Endothelial cell of umbilical vein (primary cell): ENCODE data around the gene RILPL2. TPM values are rescaled to one million over a fixed set of nuclear protein-coding genes. Genes with fewer than 3 reads are reported as not detected.

Experiments used
- BruUV-seq: library from RNA; stranded (reverse); fragments of 400-500 nt; replicated peaks from 2 replicates; lab custom pipeline; 2021; lab: Mats Ljungman, UMichigan
- CTCF ChIA-PET: fragments of 300-600, 350-600 bp; sonication (Branson Sonifier 250); formaldehyde crosslinking; loops from one replicate; lab custom pipeline; 2021; ENCODE audit warnings: antibody characterized with exemption, inconsistent platforms; lab: Charles Lee
- POLR2A ChIA-PET: fragments of 300-600, 350-600 bp; sonication (Branson Sonifier 250); formaldehyde crosslinking; loops from one replicate; lab custom pipeline; 2021; ENCODE audit warnings: antibody characterized with exemption, inconsistent platforms; lab: Charles Lee
- DNase-seq: peaks from one replicate; pipeline ENCODE4 v3.0.0-alpha.2; 2011; ENCODE audit warnings: low read depth, low spot score
- FAIRE-seq: peaks from 2 replicates; lab custom pipeline; 2011; peaks lifted over from hg19 to GRCh38; lab: Jason Lieb, UNC
- H2AFZ ChIP-seq: 2 replicates; pipeline ENCODE4 v1.6.0; 2012; ENCODE audit warnings: low read depth, low read length, control low read depth, inconsistent platforms
- H3K27ac ChIP-seq: 2 replicates; pipeline ENCODE4 v1.5.1; 2011; ENCODE audit warnings: low read depth, mild to moderate bottlenecking, control low read depth, low read length, moderate library complexity; ENCODE audit not compliant: insufficient read depth
- H3K27me3 ChIP-seq, 2 experiments: 2 replicates each; pipeline versions ENCODE4 v1.6.0 to v1.6.1; 2011; ENCODE audit warnings: low read length in 2 of 2, mixed read lengths in 1 of 2; ENCODE audit not compliant: control insufficient read depth in 2 of 2, insufficient read depth in 2 of 2
- H3K36me3 ChIP-seq, 2 experiments: 2 replicates in 1 of 2; 3 replicates in 1 of 2; pipeline ENCODE4 v1.5.1; 2011; ENCODE audit warnings: low read length in 2 of 2, mild to moderate bottlenecking in 1 of 2, moderate library complexity in 1 of 2; ENCODE audit not compliant: control insufficient read depth in 2 of 2, insufficient read depth in 2 of 2; ENCODE audit errors: extremely low read depth in 1 of 2
- H3K4me1 ChIP-seq: 3 replicates; pipeline ENCODE4 v1.5.1; 2011; ENCODE audit warnings: mild to moderate bottlenecking, low read length; ENCODE audit not compliant: control insufficient read depth, insufficient read depth; ENCODE audit errors: extremely low read depth
- H3K4me2 ChIP-seq: 2 replicates; pipeline ENCODE4 v1.6.1; 2011; ENCODE audit warnings: low read length, control low read depth, mixed read lengths; ENCODE audit not compliant: insufficient read depth
- H3K4me3 ChIP-seq, 3 experiments: fragments of 200-600 bp in 1 of 3; sonication (generic), shearing (Covaris generic) in 1 of 3; replicated peaks in 1 of 3; 2 replicates each; pipeline ENCODE4 v1.5.1; 2011 to 2016; ENCODE audit warnings: control low read depth in 3 of 3, low read length in 3 of 3, mild to moderate bottlenecking in 2 of 3, inconsistent platforms in 1 of 3, low read depth in 1 of 3, moderate library complexity in 1 of 3; ENCODE audit not compliant: insufficient read depth in 1 of 3
- H3K79me2 ChIP-seq: 2 replicates; pipeline ENCODE4 v1.6.0; 2012; ENCODE audit warnings: low read length, inconsistent platforms; ENCODE audit not compliant: control insufficient read depth, insufficient read depth
- H3K9ac ChIP-seq: replicated peaks from 2 replicates; pipeline ENCODE3; 2011; ENCODE audit warnings: low read length, control low read depth; ENCODE audit not compliant: insufficient read depth; ENCODE audit errors: extremely low read depth
- H3K9me1 ChIP-seq: replicated peaks from 3 replicates; pipeline ENCODE4 v1.6.0; 2011; ENCODE audit warnings: mild to moderate bottlenecking, low read length; ENCODE audit not compliant: control insufficient read depth, insufficient read depth; ENCODE audit errors: extremely low read depth
- H3K9me3 ChIP-seq: replicated peaks from 2 replicates; pipeline ENCODE4 v1.5.1; 2012; ENCODE audit warnings: low read length, inconsistent platforms; ENCODE audit not compliant: control insufficient read depth, insufficient read depth
- H4K20me1 ChIP-seq: replicated peaks from 2 replicates; pipeline ENCODE3; 2011; ENCODE audit warnings: mild to moderate bottlenecking, low read length; ENCODE audit not compliant: control insufficient read depth, insufficient read depth; ENCODE audit errors: extremely low read depth
- EZH2 ChIP-seq: IDR thresholded peaks from 2 replicates; pipeline ENCODE4 v1.6.1; 2012; ENCODE audit warnings: borderline replicate concordance, low read depth, mild to moderate bottlenecking, moderate library complexity, low read length, inconsistent platforms; ENCODE audit not compliant: severe bottlenecking
- FOS ChIP-seq: IDR thresholded peaks from 2 replicates; pipeline ENCODE4 v1.6.1; 2011; ENCODE audit warnings: mild to moderate bottlenecking, low read length, moderate library complexity, borderline replicate concordance; ENCODE audit not compliant: insufficient read depth
- GATA2 ChIP-seq: IDR thresholded peaks from 2 replicates; pipeline ENCODE4 v1.7.0; 2011; ENCODE audit warnings: low read depth, mild to moderate bottlenecking, moderate library complexity, mixed read lengths, low read length; ENCODE audit not compliant: insufficient read length, insufficient read depth
- JUN ChIP-seq: IDR thresholded peaks from 2 replicates; pipeline ENCODE4 v1.6.1; 2011; ENCODE audit warnings: borderline replicate concordance, low read depth; ENCODE audit not compliant: insufficient read length, insufficient read depth
- MYC ChIP-seq: IDR thresholded peaks from one replicate; pipeline ENCODE4 v1.6.1; 2011; ENCODE audit warnings: mild to moderate bottlenecking, low read depth, low read length
- POLR2A ChIP-seq: IDR thresholded peaks from 2 replicates; pipeline ENCODE4 v1.6.1; 2012; ENCODE audit warnings: low read depth, mild to moderate bottlenecking, control low read depth, low read length
- POLR2AphosphoS5 ChIP-seq: IDR thresholded peaks from 2 replicates; pipeline ENCODE4 v1.6.1; 2012; ENCODE audit warnings: low read depth, mild to moderate bottlenecking, control low read depth, low read length, moderate library complexity; ENCODE audit not compliant: insufficient read depth
- dilution Hi-C: fragments of 300-500 bp; cut with MboI; formaldehyde crosslinking; loops from one replicate; pipeline ENCODE4 v1.15.0; 2019; ENCODE audit warnings: low sequenced_read_pairs; ENCODE audit not compliant: extremely low pct_ligation_motif_present
- intact Hi-C: fragments of 100-400 bp; cut with micrococcal nuclease; formaldehyde crosslinking; loops from one replicate; pipeline ENCODE4 v1.10.0; 2022
- polyA plus RNA-seq, 4 experiments: library from polyadenylated mRNA; depleted of rRNA in 3 of 4; stranded (reverse) in 3 of 4; unstranded in 1 of 4; fragments of >200 nt; gene quantifications; 2 replicates each; pipeline versions ENCODE4 v1.2.1 to v1.2.3, GENCODE V29; 2011 to 2012; ENCODE audit warnings: missing spikeins in 1 of 4
- total RNA-seq: library from RNA; stranded (reverse); gene quantifications from 2 replicates; pipeline ENCODE4 v1.2.3, GENCODE V29; 2021
- TF ChIP-seq, protein P1 (sequence below), 2 donors: IDR thresholded peaks; 1 replicate in 1 of 2; 2 replicates in 1 of 2; pipeline ENCODE4 v1.5.1; 2011; ENCODE audit warnings: low read length in 2 of 2, mild to moderate bottlenecking in 2 of 2, moderate library complexity in 2 of 2, control low read depth in 1 of 2, inconsistent platforms in 1 of 2, low read depth in 1 of 2; ENCODE audit not compliant: insufficient read depth in 1 of 2; ENCODE audit errors: extremely low read depth in 1 of 2
- TF ChIP-seq, protein P2 (sequence below): IDR thresholded peaks from 2 replicates; pipeline ENCODE4 v1.6.1; 2011; ENCODE audit not compliant: insufficient read depth, insufficient read length

Gene RILPL2
- total and polyA plus RNA-seq, 2 donors (not counting 3 experiments of a cell fraction or from before 2014, with no cell fraction given) = 3.3 to 4.6 TPM

DNA sequence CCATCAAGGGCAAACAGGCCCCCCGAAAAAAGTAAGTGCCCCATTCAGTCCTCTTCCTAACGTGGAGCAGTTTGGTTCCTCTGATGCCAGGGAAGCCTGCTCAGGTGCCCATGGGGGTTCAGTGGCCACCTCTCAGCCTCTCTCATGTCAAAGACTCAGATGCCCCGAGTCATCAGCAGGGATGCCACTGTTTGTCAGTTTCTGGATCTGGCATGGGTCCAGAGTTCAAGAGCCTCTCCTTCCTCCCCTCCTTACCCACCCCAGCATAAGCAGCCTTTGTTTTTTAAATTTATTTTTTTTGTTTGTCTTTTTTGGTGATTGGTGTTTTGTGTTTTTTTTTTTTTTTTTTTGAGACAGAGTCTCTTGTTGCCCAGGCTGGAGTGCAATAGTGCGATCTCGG lies 41.2 kb downstream of the RILPL2 start:
- peaks cover 31% of the 10 kb centered on the region for H3K4me1 ChIP-seq
- no peaks in the 10 kb centered on the region for H4K20me1 ChIP-seq

DNA sequence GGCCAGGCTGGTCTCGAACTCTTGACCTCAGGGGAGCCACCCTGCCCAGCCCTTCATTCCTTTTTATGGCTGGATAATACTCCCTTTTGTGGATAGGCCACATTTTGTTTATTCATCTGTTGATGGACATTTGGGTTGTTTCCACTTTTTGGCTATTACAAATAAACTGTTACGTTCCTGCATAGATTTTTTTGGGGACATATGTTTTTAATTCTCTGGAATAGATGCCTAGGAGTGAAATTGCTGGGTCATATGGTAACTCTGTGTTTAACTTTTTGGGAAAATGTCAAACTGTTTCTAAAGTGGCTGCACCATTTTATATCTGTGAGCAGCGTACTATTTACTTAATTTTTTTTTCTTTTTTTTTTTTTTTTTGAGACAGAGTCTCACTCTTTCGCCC lies 42.7 kb downstream of the RILPL2 start:
- DNase-seq = no peak
- Histone ChIP-seq H4K20me1 (no peaks in the 10 kb centered on the region), H3K4me2 (no peak overlapping the region), H3K4me1 (peaks cover 30% of the 10 kb centered on the region), H3K4me3 (no peak overlapping the region), H3K9ac (no peak overlapping the region), H3K36me3 (peaks cover 22 to 35% of the 10 kb centered on the region in 2 experiments), H3K9me3 (no peaks in the 10 kb centered on the region), H2AFZ (no peak overlapping the region), H3K27me3 (no peaks in the 10 kb centered on the region), H3K27ac (no peak overlapping the region), H3K9me1 (no peaks in the 10 kb centered on the region), H3K79me2 (peaks cover 79% of the 10 kb centered on the region)
- BruUV-seq = no TSS peak
- POLR2A ChIA-PET = interaction anchor here (0.6 kb wide), 1 partner anchor 65 kb away, joined by 3 read pairs; no protein-coding TSS in a partner anchor
- TF ChIP-seq, protein P1, sequence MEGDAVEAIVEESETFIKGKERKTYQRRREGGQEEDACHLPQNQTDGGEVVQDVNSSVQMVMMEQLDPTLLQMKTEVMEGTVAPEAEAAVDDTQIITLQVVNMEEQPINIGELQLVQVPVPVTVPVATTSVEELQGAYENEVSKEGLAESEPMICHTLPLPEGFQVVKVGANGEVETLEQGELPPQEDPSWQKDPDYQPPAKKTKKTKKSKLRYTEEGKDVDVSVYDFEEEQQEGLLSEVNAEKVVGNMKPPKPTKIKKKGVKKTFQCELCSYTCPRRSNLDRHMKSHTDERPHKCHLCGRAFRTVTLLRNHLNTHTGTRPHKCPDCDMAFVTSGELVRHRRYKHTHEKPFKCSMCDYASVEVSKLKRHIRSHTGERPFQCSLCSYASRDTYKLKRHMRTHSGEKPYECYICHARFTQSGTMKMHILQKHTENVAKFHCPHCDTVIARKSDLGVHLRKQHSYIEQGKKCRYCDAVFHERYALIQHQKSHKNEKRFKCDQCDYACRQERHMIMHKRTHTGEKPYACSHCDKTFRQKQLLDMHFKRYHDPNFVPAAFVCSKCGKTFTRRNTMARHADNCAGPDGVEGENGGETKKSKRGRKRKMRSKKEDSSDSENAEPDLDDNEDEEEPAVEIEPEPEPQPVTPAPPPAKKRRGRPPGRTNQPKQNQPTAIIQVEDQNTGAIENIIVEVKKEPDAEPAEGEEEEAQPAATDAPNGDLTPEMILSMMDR (IDR thresholded peaks at IDR 0.05; ENCODE audit: extremely low read depth in 1 of 2, insufficient read depth in 1 of 2, low read depth in 1 of 2, low read length in 2 of 2) = no peak
- no peak for TF ChIP-seq MYC
- TF ChIP-seq GATA2 = no peak
- TF ChIP-seq, protein P2, sequence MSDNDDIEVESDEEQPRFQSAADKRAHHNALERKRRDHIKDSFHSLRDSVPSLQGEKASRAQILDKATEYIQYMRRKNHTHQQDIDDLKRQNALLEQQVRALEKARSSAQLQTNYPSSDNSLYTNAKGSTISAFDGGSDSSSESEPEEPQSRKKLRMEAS = no peak
- no peak for TF ChIP-seq JUN
- no peak for TF ChIP-seq POLR2AphosphoS5
- TF ChIP-seq FOS = no peak
- TF ChIP-seq POLR2A = no peak
- no peak for TF ChIP-seq EZH2
- dilution Hi-C loops = loop anchor here (10.0 kb wide), 1 partner anchor 231 kb away; no protein-coding TSS in a partner anchor
- FAIRE-seq = no peak
- CTCF ChIA-PET = interaction anchor here (1.0 to 1.1 kb wide), 2 partner anchors 10 to 180 kb away, joined by 5 read pairs; partner anchors contain the start of gene KMT5A
- intact Hi-C loops = no loop called here

More for the DNA sequence above, 41.2 kb downstream of the RILPL2 start:
- BruUV-seq = no TSS peak
- H3K27me3 ChIP-seq = no peaks in the 10 kb centered on the region
- FAIRE-seq (no peak), DNase-seq (no peak)
- H3K79me2 ChIP-seq = peaks cover 86% of the 10 kb centered on the region
- dilution Hi-C loops = loop anchor here (10.0 kb wide), 1 partner anchor 230 kb away; no protein-coding TSS in a partner anchor
- H3K9ac ChIP-seq = no peak overlapping the region
- H2AFZ ChIP-seq = no peak overlapping the region
- intact Hi-C loops = no loop called here
- TF ChIP-seq MYC (no peak), JUN (no peak)
- peaks cover 28 to 35% of the 10 kb centered on the region in 2 experiments for H3K36me3 ChIP-seq
- H3K9me3 ChIP-seq = no peaks in the 10 kb centered on the region
- H3K4me3 ChIP-seq = no peak overlapping the region
- H3K27ac ChIP-seq = no peak overlapping the region
- CTCF ChIA-PET = no interaction called here
- no peak overlapping the region for H3K4me2 ChIP-seq
- POLR2A ChIA-PET = no interaction called here
- no peaks in the 10 kb centered on the region for H3K9me1 ChIP-seq
